ENCODE results near the gene SLC4A3.

- peak; percentile 93 for TF ChIP-seq CTCF (conservative IDR thresholded peaks at IDR 0.05)
- TF ChIP-seq EZH2 (IDR thresholded peaks at IDR 0.05; ENCODE audit: low read depth) = no peak
Measured at GRCh38 chr2:219642465-219643083, 15.1 kb downstream of the SLC4A3 start.
